Panc1 (cell line): ENCODE results near the gene TRIM17. TPM values are rescaled to one million over a fixed set of nuclear protein-coding genes. Genes with fewer than 3 reads are reported as not detected.
A peak's percentile ranks its signal among the peaks of the same experiment; 100 is the strongest.

Experiments
- ATAC-seq: fragments of 200-7000 bp; cut with Tn5 transposase; 2 replicates; pipeline ENCODE4 v1.9.1; 2020; ENCODE audit warnings: mild to moderate bottlenecking, moderate library complexity
- BruUV-seq: library from RNA; stranded (reverse); fragments of 400-500 nt; replicated peaks from 2 replicates; lab custom pipeline; 2021; lab: Mats Ljungman, UMichigan
- CTCF ChIA-PET: fragments of 300-600 bp; sonication (Branson Sonifier 250); formaldehyde crosslinking; loops from one replicate; lab custom pipeline; 2022; ENCODE audit warnings: antibody characterized with exemption; lab: Charles Lee
- POLR2A ChIA-PET: fragments of 300-600 bp; sonication (Branson Sonifier 250); formaldehyde crosslinking; loops from one replicate; lab custom pipeline; 2022; ENCODE audit warnings: antibody characterized with exemption; lab: Charles Lee
- DNase-seq: peaks from one replicate; pipeline ENCODE4 v3.0.0-alpha.2; 2010; ENCODE audit warnings: low read depth, low spot score
- H3K27ac ChIP-seq: 2 replicates; pipeline ENCODE4 v1.5.1; 2011; ENCODE audit warnings: mild to moderate bottlenecking, low read length, inconsistent platforms
- H3K27me3 ChIP-seq: fragments of 200-500 bp; sonication (Bioruptor generic); 2 replicates; pipeline ENCODE4 v1.6.0; 2014; ENCODE audit warnings: low read length, inconsistent platforms; ENCODE audit not compliant: control insufficient read depth, insufficient read depth
- H3K36me3 ChIP-seq: fragments of 200-500 bp; sonication (Bioruptor generic); 2 replicates; pipeline ENCODE4 v1.5.1; 2014; ENCODE audit warnings: inconsistent platforms, mild to moderate bottlenecking, low read length, moderate library complexity; ENCODE audit not compliant: control insufficient read depth, insufficient read depth
- H3K4me1 ChIP-seq: 2 replicates; pipeline ENCODE4 v1.5.1; 2011; ENCODE audit warnings: inconsistent platforms, mild to moderate bottlenecking, low read length, moderate library complexity; ENCODE audit not compliant: control insufficient read depth, insufficient read depth
- H3K4me3 ChIP-seq, 2 experiments: 2 replicates each; pipeline ENCODE4 v1.5.1; 2011 to 2012; ENCODE audit warnings: low read depth in 2 of 2, low read length in 2 of 2, mild to moderate bottlenecking in 2 of 2, inconsistent platforms in 1 of 2, moderate library complexity in 1 of 2
- H3K9me3 ChIP-seq: fragments of 200-500 bp; sonication (Bioruptor generic); 2 replicates; pipeline ENCODE4 v1.5.1; 2014; ENCODE audit warnings: low read depth, mild to moderate bottlenecking, inconsistent platforms, low read length, moderate library complexity; ENCODE audit not compliant: control insufficient read depth, insufficient read depth
- POLR2AphosphoS5 ChIP-seq: IDR thresholded peaks from 2 replicates; pipeline ENCODE4 v1.6.1; 2012; ENCODE audit warnings: mild to moderate bottlenecking, low read depth, low read length, moderate library complexity
- REST ChIP-seq, 2 experiments: IDR thresholded peaks; 2 replicates each; pipeline ENCODE4 v1.6.1; 2011 to 2012; ENCODE audit warnings: low read depth in 2 of 2, control low read depth in 1 of 2, low read length in 1 of 2, mild to moderate bottlenecking in 1 of 2, moderate library complexity in 1 of 2; ENCODE audit not compliant: insufficient read depth in 1 of 2
- TCF7L2 ChIP-seq: IDR thresholded peaks from 2 replicates; pipeline ENCODE4 v1.6.1; 2011; ENCODE audit warnings: mild to moderate bottlenecking, low read depth, low read length, inconsistent platforms
- in situ Hi-C: cut with HindIII; loops from 2 replicates; pipeline ENCODE4 v1.10.0; 2016; ENCODE audit warnings: low sequenced_read_pairs, low pct_unique_long_range_greater_than_20kb
- intact Hi-C: fragments of 100-400 bp; cut with micrococcal nuclease; formaldehyde crosslinking; loops from one replicate; pipeline ENCODE4 v1.10.0; 2022; ENCODE audit not compliant: unreplicated experiment
- total RNA-seq: library from RNA; stranded (reverse); gene quantifications from one replicate; pipeline ENCODE4 v1.2.1, GENCODE V29; 2021; ENCODE audit not compliant: unreplicated experiment

Gene TRIM17
- total RNA-seq, 1 experiment from 2014 or later, result 1.2 TPM

GRCh38 chr1:228453022-228453560 is 36.4 kb upstream of the TRIM17 start:
- 0 out of 2 replicates have a peak, but pooled peaks have one; percentile 4 for ATAC-seq
- Histone ChIP-seq H3K4me1 (peaks cover 13% of the 10 kb centered on the region), H3K36me3 (peaks cover 6% of the 10 kb centered on the region), H3K4me3 (peak overlapping the region in 1 of 2 experiments; percentile 23; a peak in 1 of 4 replicates), H3K27ac (no peak overlapping the region), H3K27me3 (no peaks in the 10 kb centered on the region), H3K9me3 (no peaks in the 10 kb centered on the region)
- no peak for DNase-seq
- TF ChIP-seq REST (IDR thresholded peaks at IDR 0.05; ENCODE audit: insufficient read depth in 1 of 2, low read depth in 2 of 2, low read length in 1 of 2) (peak in 1 of 2 experiments; percentile 53; a peak in 1 of 4 replicates), TCF7L2 (no peak)
- POLR2A ChIA-PET, result no interaction called here
- CTCF ChIA-PET, result interaction anchor here (0.6 kb wide), 1 partner anchor 216 kb away, joined by 3 read pairs; no protein-coding TSS in a partner anchor
- no TSS peak for BruUV-seq
- intact Hi-C loops (loop anchor here (2.0 kb wide), 1 partner anchor 32 kb away; no protein-coding TSS in a partner anchor), in situ Hi-C loops (no loop called here)

DNA sequence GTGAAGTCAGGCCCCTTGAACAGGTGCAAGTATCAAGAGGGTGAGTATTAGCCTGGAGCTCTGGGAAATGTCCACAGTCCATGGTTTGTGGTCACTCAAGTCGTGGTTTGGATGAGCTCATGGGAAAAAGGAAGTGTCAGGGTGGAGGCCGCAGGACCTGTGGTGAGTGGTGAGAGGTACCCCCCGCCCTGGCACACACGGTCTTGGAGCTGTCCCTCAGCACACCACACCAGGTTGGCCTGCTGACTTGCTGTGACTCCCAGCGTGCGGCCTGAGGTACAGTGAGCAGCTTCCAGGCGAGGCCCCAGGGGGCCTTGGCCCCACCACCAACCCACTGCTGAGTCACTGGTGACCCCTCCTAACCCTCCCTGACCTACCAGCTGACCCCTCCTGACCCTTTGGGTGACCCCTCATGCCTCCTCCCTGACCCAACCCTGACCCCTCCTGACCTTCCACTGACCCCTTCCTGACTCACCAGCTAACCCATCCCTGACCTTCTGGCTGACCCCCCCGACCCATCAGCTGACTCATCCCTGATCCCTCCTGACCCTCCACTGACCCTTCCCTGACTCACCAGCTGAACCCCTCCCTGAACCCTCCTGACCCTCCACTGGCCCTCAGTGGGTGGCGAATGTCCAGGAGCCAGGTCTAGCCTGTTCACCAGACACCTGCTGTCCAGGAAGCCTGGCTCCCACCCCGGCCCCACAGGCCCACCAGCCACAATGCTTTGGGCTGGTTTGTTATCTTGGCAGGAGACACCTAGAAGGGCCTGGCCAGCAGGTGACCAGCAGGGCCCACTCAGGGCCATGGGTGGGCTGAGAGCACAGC is 35.7 kb upstream of the TRIM17 start:
- CTCF ChIA-PET, result interaction anchor here (0.6 kb wide), 1 partner anchor 216 kb away, joined by 3 read pairs; no protein-coding TSS in a partner anchor
- H3K27me3 ChIP-seq, result no peaks in the 10 kb centered on the region

More for the DNA sequence above, 35.7 kb upstream of the TRIM17 start:
- Histone ChIP-seq H3K36me3 (peaks cover 6% of the 10 kb centered on the region), H3K4me1 (peaks cover 13% of the 10 kb centered on the region), H3K9me3 (no peaks in the 10 kb centered on the region), H3K4me3 (no peak overlapping the region), H3K27ac (no peak overlapping the region)
- no TSS peak for BruUV-seq
- DNase-seq, result no peak
- in situ Hi-C loops, result no loop called here
- POLR2A ChIA-PET, result no interaction called here
- ATAC-seq, result peak; percentile 43
- intact Hi-C loops, result loop anchor here (2.0 kb wide), 1 partner anchor 32 kb away; no protein-coding TSS in a partner anchor
- no peak for TF ChIP-seq POLR2AphosphoS5
- no peak for TF ChIP-seq REST (IDR thresholded peaks at IDR 0.05; ENCODE audit: insufficient read depth in 1 of 2, low read depth in 2 of 2, low read length in 1 of 2)
